GM12872 (cell line): ENCODE data around the gene RAB6A.

Source experiments
- TF ChIP-seq, protein P1 (sequence below): IDR thresholded peaks from 3 replicates; pipeline ENCODE4 v1.5.1; 2011; ENCODE audit warnings: low read depth, mild to moderate bottlenecking, low read length, moderate library complexity; ENCODE audit not compliant: insufficient read depth

Gene RAB6A

DNA sequence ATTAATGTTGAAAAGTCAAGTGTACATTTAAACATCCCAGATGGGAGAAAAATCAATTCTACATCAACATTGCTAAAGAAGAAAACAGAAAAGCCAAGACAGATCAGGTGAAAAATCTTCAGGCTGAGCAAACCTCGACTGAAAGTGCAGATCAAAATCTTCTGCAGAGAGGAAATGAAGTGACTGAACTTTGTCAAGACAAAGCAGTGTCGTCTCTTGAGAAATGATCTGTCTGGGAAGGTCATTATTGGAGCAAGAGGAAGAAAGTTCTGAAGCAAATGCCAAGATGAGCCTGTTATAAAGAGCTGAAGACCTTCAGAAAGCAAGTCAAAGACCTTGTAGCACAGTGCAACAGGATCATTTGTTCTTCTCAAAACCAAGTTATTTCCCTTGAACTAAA is 120.3 kb downstream of the RAB6A start:
- TF ChIP-seq, protein P1, sequence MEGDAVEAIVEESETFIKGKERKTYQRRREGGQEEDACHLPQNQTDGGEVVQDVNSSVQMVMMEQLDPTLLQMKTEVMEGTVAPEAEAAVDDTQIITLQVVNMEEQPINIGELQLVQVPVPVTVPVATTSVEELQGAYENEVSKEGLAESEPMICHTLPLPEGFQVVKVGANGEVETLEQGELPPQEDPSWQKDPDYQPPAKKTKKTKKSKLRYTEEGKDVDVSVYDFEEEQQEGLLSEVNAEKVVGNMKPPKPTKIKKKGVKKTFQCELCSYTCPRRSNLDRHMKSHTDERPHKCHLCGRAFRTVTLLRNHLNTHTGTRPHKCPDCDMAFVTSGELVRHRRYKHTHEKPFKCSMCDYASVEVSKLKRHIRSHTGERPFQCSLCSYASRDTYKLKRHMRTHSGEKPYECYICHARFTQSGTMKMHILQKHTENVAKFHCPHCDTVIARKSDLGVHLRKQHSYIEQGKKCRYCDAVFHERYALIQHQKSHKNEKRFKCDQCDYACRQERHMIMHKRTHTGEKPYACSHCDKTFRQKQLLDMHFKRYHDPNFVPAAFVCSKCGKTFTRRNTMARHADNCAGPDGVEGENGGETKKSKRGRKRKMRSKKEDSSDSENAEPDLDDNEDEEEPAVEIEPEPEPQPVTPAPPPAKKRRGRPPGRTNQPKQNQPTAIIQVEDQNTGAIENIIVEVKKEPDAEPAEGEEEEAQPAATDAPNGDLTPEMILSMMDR: no peak

DNA sequence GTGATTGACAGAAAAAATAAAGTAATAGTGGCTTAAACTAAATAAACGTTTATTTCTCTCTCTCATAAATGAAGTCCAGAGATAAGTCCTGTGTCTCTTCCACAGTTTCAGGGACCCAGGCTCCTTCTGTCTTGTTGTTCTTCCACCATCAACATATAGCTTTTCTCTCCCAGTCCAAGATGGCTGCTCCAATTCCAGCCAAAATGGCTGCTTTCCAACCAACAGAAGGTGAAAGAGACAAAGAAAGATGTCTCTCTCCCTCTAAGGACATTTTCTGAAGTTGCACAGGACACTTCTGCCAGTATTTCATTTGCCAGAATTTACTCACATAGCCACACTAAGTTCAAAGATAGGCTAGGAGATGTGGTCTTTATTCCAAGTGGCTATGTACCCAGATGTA is 123.9 kb downstream of the RAB6A start:
- TF ChIP-seq, protein P1: no peak

DNA sequence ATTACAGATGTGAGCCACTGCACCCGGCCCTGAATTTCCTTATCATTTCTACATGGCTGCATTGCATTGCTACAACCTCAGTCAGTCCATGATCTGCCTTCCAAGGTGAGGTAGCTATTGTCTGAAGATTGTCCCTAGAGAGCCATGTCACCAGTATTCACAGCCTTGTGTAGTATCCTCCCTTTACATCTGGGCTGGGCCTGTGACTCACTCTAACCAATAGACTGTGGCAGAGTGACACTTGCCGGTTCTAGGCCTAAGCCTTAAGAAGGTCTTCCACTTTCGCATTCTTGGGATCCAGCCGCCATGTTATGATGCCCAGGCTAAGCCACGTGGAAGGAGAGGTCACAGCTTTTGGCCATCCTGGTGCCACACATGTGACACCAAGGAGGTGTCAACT is 124.6 kb downstream of the RAB6A start:
- TF ChIP-seq, protein P1: no peak

DNA sequence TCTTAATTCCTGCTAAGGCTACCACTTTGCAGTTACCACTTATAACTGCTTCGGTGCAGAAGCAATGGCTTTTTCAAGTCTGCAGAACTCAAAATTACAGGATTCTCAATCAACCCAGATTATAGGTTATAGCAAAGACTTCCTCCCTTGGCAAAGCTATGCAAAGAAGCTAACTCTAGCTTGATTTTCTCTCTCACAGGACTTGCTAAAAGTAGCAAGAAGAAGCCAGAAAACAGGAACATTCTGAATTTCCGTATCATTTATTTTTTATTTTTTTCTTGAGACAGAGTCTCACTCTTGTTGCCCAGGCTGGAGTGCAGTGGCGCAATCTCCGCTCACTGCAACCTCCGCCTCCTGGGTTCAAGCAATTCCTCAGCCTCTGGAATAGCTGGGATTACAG is 125.2 kb downstream of the RAB6A start:
- TF ChIP-seq, protein P1: no peak

DNA sequence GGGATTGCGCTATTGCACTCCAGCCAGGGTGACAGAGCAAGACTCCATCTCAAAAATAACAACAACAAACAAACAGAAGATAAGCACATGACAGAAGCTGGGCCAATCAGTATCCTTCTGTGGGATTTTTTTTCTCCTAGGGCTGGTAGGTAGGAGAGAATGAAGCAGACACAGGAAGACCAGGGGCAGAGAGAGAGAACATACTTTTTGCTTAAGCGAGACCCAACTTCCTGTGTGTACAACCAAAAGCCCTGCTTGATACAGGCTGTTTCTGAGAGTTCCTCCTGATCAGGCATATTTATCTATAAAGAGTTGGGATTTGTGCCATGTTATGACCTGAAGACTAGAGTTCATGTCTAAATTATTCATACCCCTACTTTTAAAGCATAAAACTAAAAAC is 126.9 kb downstream of the RAB6A start:
- TF ChIP-seq, protein P1: no peak

DNA sequence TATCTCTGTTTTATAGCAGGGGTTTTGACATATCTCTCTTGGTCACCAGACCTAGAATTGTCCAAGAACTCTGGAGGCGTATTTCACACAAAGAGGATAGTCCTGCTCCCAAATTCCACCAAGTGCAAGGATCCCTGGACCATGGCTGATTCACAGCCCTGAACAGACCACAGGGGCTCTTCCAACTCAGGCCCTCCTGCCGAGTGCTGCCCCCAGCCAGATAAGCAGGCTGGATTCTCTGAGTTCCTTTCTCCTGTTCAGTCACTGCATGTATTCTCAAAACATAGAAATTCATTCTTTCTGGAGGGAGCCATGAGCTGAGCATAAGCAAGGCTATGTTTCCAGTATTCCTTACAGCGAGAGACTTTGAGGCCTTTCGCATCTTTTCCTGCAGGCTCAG is 127.9 kb downstream of the RAB6A start:
- TF ChIP-seq, protein P1: no peak

DNA sequence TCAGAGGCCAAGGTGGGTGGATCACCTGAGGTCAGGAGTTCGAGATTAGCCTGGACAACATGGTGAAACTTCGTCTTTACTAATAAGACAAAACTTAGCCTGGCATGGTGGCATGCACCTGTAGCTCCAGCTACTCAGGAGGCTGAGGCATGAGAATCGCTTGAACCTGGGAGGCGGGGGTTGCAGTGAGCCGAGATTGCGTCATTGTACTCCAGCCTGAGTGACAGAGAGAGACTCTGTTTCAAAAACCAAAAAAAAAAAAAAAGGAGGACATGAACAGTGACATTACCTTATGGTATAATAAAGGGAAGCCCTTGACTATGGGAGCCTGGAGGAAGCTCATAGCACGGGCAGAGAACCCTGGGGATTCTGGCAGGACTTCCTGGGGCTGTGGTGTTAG is 131.0 kb downstream of the RAB6A start:
- TF ChIP-seq, protein P1: no peak
